ENCODE data around the gene VAC14.

VAC14 gene

DNA sequence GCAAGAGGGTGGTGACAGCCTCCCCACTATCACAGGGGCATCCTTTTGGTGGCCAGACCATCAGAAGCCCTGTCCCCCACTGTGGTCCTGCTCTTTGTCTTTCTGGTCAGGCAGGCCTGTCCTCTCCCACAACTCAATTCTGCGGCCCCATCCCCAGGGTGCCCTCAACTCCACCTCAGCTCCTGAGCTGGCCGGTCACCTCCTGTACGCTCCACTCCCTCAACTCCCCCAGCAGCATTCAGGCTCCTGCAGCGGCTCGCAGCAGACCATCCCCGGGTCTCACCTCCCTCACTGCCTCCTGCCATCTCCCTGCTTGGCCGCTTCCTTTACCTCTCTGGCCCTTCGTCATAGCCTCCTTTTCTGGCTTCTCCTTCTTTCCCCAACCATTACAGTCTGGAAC lies 71.7 kb downstream of the VAC14 start:
- ChIA-PET CTCF (no interaction called here), POLR2A (no interaction called here)
- DNase-seq (ENCODE audit: extremely low spot score), result no peak
- no peak for TF ChIP-seq SP1 (IDR thresholded peaks at IDR 0.05)
- no peak for TF ChIP-seq ARNT (IDR thresholded peaks at IDR 0.05)
- no peak for TF ChIP-seq BHLHE40 (IDR thresholded peaks at IDR 0.05; ENCODE audit: borderline replicate concordance)
- no peak for TF ChIP-seq HDGF (IDR thresholded peaks at IDR 0.05; ENCODE audit: borderline replicate concordance)
- no peak for TF ChIP-seq FOXM1 (IDR thresholded peaks at IDR 0.05; ENCODE audit: borderline replicate concordance)
- TF ChIP-seq L3MBTL2 (conservative IDR thresholded peaks at IDR 0.05), result no peak

DNA sequence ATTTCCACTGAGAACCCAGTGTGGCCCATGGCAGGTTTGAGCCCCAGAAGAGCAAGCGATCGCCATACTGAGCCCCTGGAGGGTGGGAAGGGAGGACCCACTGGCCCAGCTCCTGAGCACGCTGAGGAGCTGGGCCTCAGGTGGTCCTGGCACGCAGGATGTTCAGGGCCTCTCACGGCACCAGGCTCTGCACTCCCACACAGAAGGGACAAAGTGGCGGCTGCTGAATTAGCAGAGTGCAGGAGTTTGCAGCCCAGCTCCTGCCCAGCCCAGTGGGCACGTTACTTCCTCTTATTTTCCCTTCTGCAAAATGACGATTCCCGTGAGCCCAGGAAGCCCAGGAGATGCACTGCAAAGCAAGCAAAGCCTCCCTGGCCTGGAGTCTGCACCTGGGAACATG lies 72.8 kb downstream of the VAC14 start:
- DNase-seq (ENCODE audit: extremely low spot score), result no peak
- ChIA-PET POLR2A (no interaction called here), CTCF (no interaction called here)
- TF ChIP-seq HDGF (IDR thresholded peaks at IDR 0.05; ENCODE audit: borderline replicate concordance) (no peak), ELF4 (IDR thresholded peaks at IDR 0.05) (no peak), FOXM1 (IDR thresholded peaks at IDR 0.05; ENCODE audit: borderline replicate concordance) (no peak), PKNOX1 (IDR thresholded peaks at IDR 0.05) (no peak), LEF1 (IDR thresholded peaks at IDR 0.05; ENCODE audit: borderline replicate concordance) (no peak), TARDBP (IDR thresholded peaks at IDR 0.05) (no peak), SP1 (IDR thresholded peaks at IDR 0.05) (no peak)

GRCh38 chr16:70726892-70727361 lies 74.0 kb downstream of the VAC14 start:
- CTCF ChIA-PET, result no interaction called here
- POLR2A ChIA-PET, result no interaction called here
- TF ChIP-seq ZNF384 (IDR thresholded peaks at IDR 0.05), result no peak
- TF ChIP-seq HDGF (IDR thresholded peaks at IDR 0.05; ENCODE audit: borderline replicate concordance), result no peak
- TF ChIP-seq BHLHE40 (IDR thresholded peaks at IDR 0.05; ENCODE audit: borderline replicate concordance), result no peak
- no peak for TF ChIP-seq ARNT (IDR thresholded peaks at IDR 0.05)
- no peak for TF ChIP-seq L3MBTL2 (conservative IDR thresholded peaks at IDR 0.05)
- TF ChIP-seq PKNOX1 (IDR thresholded peaks at IDR 0.05), result no peak
- no peak for TF ChIP-seq NFRKB (IDR thresholded peaks at IDR 0.05)
- no peak for TF ChIP-seq CTBP1 (IDR thresholded peaks at IDR 0.05; ENCODE audit: borderline replicate concordance)
- TF ChIP-seq LEF1 (IDR thresholded peaks at IDR 0.05; ENCODE audit: borderline replicate concordance), result no peak
- TF ChIP-seq FOXA1 (IDR thresholded peaks at IDR 0.05), result no peak
- TF ChIP-seq FOXM1 (IDR thresholded peaks at IDR 0.05; ENCODE audit: borderline replicate concordance), result no peak
- no peak for TF ChIP-seq SP1 (IDR thresholded peaks at IDR 0.05)
- TF ChIP-seq FOXK2 (IDR thresholded peaks at IDR 0.05), result no peak
- no peak for DNase-seq (ENCODE audit: extremely low spot score)

GRCh38 chr16:70725912-70726828 lies 74.8 kb downstream of the VAC14 start:
- POLR2A ChIA-PET, result no interaction called here
- CTCF ChIA-PET, result no interaction called here
- TF ChIP-seq ARNT (IDR thresholded peaks at IDR 0.05) (no peak), PKNOX1 (IDR thresholded peaks at IDR 0.05) (no peak), LEF1 (IDR thresholded peaks at IDR 0.05; ENCODE audit: borderline replicate concordance) (no peak), SUZ12 (IDR thresholded peaks at IDR 0.05) (no peak), FOXA1 (IDR thresholded peaks at IDR 0.05) (no peak), BHLHE40 (IDR thresholded peaks at IDR 0.05; ENCODE audit: borderline replicate concordance) (no peak), TARDBP (IDR thresholded peaks at IDR 0.05) (no peak), HDGF (IDR thresholded peaks at IDR 0.05; ENCODE audit: borderline replicate concordance) (no peak), FOXK2 (IDR thresholded peaks at IDR 0.05) (no peak), ELF4 (IDR thresholded peaks at IDR 0.05) (no peak), CTBP1 (IDR thresholded peaks at IDR 0.05; ENCODE audit: borderline replicate concordance) (no peak), NFRKB (IDR thresholded peaks at IDR 0.05) (no peak), FOXM1 (IDR thresholded peaks at IDR 0.05; ENCODE audit: borderline replicate concordance) (no peak), SP1 (IDR thresholded peaks at IDR 0.05) (no peak), L3MBTL2 (conservative IDR thresholded peaks at IDR 0.05) (no peak), ZNF384 (IDR thresholded peaks at IDR 0.05) (no peak)
- no peak for DNase-seq (ENCODE audit: extremely low spot score)

- no peak for DNase-seq (ENCODE audit: extremely low spot score)
- ChIA-PET CTCF (no interaction called here), POLR2A (no interaction called here)
- TF ChIP-seq L3MBTL2 (conservative IDR thresholded peaks at IDR 0.05) (no peak), FOXM1 (IDR thresholded peaks at IDR 0.05; ENCODE audit: borderline replicate concordance) (no peak), NFRKB (IDR thresholded peaks at IDR 0.05) (no peak)
These were observed 75.7 kb downstream of the VAC14 start for GRCh38 chr16:70725024-70725911.
